ENCODE results near the gene POGK.
"Not testable (repeated sequence)": the region's sequence is repeated elsewhere in the genome, so short reads cannot be mapped to it uniquely, and the experiment has no call there.

Gene POGK, protein sequence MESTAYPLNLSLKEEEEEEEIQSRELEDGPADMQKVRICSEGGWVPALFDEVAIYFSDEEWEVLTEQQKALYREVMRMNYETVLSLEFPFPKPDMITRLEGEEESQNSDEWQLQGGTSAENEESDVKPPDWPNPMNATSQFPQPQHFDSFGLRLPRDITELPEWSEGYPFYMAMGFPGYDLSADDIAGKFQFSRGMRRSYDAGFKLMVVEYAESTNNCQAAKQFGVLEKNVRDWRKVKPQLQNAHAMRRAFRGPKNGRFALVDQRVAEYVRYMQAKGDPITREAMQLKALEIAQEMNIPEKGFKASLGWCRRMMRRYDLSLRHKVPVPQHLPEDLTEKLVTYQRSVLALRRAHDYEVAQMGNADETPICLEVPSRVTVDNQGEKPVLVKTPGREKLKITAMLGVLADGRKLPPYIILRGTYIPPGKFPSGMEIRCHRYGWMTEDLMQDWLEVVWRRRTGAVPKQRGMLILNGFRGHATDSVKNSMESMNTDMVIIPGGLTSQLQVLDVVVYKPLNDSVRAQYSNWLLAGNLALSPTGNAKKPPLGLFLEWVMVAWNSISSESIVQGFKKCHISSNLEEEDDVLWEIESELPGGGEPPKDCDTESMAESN

GRCh38 chr1:166838766-166839599, at the start of gene POGK:
TSS of gene POGK (plus strand) at chr1:166839475. CDS start at chr1:166840957, 1,482 bp downstream.
- peak; percentile 85 for DNase-seq

GRCh38 chr1:166796620-166797236, 42.5 kb upstream of the POGK start:
- DNase-seq = no peak

DNA sequence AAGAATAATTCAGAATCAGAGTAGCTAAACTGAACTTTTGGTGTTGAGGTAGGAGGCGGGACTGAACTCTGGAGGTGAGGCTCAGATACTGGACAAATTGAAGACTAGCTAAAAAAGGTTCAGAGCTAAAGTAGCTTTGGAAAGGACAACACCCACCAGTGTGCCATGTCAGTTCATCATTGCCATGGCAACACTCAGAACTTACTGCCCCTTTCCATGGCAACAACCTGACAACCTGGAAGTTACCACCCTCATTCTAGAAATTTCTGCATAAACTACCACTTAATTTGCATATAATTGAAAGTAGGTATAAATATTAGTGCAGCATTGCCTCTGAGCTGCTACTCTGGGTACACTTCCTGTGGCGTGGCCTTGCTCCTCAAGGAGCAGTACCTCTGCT, 30.3 kb upstream of the POGK start:
- DNase-seq = no peak

DNA sequence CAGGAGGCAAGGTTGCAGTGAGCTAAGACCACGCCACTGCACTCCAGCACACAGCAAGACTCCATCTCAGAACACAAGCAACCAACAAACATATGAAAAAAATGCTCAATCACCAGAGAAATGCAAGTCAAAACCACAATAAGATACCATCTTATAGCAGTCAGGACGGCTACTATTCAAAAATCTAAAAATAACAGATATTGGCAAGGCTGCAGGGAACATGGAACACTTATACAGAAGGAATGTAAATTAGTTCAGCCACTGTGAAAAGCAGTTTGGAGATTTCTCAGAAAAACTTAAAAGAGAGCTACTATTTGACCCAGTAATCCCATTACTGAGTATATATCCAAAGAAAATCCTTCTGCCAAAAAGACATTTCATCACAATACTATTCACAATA, 27.6 kb upstream of the POGK start:
- no peak for DNase-seq

DNA sequence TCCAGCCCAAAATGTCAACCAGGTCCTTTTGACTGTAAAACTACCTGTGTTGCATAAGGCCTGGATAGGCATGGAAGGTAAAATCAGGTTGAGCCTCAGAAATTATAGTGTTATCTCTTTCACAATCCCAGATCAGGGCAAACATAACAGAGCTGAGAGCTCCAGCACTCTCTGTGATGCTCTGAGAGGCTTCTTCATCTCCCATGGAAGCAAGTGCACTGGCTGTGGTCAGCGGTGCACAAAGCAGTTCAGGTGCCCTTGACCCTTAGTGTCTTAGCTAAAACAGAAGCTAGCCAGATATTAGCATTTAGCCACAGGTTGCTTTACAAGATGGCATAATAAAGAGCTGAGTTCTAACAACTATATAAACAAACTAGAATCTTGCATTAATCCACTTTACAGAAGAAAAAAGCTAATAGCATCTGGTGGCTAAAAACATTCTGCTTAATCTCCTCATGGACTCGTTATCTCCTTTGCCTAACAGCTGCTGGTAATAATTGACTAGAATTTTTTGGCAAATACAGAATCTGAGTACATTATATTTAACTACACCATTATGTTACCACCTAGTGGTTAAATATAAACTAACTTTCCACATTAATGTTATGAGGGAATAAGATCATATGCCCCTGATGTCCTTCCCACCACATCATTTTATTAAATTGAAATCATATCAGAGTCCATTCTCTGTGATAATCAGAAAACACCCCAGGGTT, 25.6 kb upstream of the POGK start:
- DNase-seq = no peak

GRCh38 chr1:166814611-166815010, 24.7 kb upstream of the POGK start:
- DNase-seq = no peak

GRCh38 chr1:166819974-166820373, 19.3 kb upstream of the POGK start:
- no peak for DNase-seq

DNA sequence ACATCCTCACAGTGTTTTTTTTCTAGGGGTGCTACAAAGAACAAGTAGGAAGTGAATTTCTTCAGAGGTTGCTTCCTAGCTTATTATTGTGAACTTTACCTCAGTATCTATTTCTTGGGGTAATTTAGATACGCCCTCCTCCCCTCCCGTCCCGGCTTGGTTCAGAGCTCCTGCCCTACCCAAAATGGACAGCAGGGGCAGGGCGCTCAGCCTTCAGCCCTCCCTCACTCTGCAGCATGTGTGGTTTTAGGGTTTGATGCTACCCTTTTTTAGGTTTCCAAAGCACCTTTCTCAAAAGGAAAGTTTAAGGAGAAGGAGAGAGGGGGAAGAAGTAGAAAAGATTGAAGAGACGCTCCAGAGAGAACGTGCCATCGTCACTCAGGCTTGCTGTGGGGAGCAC, 16.9 kb upstream of the POGK start:
- no peak for DNase-seq

- no peak for DNase-seq
Observed at GRCh38 chr1:166827426-166827825, 11.8 kb upstream of the POGK start.

DNA sequence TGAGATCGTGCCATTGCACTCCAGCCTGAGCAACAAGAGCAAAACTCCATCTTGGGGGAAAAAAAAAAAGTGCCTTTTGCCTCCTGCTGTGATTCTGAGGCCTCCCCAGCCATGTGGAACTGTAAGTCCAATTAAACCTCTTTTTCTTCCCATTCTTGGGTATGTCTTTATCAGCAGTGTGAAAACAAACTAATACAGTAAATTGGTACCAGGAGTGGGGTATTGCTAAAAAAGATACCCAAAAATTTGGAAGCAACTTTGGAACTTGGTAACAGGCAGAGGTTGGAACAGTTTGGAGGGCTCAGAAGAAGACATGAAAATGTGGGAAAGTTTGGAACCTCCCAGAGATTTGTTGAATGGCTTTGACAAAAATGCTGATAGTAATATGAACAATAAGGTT, 9.5 kb upstream of the POGK start:
- DNase-seq = not testable (repeated sequence)

DNA sequence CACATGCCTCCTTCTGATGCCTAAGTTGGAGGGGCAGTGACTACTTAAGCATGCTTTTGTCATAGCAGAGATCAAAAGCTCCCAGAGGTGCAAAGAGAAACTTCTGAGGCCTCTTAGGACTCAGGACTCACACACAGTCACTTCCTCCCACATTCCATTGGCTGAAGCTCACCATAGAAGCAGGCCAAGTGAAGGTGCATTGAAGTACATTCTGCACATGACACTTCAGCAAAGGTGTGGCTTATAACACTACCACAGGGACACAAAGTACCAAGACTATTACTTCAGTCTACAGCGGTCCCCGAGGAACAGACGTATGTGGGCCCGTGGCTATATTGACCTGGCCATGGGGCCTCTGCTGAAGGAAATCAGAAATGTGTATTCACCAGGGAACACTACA, 2.5 kb upstream of the POGK start:
- no peak for DNase-seq

- peak; percentile 64 for DNase-seq
Observed at GRCh38 chr1:166839600-166840308, 479 bp downstream of the POGK start.

DNA sequence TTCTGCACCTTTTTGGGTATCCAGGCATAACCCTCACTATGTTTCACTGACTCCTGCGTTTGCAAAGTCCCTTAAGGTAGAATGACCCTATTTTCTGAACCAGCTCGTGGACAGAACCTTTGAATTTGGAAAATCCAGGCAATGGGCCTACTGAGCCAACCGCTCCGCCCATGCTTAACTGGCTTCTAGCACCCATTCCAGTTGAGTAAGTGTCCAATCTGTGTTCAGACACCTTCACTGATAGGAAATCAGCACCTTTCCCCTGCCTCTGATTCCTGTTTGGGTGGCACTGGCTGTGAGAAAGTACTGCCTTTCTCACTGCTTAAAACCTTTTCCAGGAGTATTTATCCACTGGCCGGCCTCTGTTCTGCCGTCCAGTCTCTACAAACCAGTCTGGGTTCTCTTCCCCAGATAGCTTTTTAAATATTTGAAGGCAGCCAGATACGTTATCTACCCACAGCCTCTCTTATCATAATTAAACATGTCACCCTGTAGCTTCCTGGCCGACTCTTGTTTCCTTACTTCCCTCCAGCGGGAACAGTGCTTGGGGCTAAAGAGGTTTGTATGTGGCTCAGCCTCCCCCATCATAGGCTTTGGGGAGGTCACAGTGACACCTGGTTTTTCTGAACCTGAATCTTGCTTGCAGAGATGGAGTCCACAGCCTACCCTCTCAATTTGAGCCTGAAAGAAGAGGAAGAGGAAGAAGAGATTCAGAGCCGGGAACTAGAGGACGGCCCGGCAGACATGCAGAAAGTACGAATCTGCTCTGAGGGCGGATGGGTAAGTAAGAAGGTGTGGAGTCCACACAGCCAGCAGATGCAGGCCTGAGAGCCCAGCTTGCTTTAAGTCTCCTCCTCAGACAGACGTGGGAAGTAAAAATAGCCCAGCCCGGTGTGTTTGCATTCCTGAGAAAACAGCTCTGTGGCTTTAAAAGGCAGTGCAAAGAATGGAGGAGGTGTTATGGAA, 1.3 kb downstream of the POGK start:
- no peak for DNase-seq

DNA sequence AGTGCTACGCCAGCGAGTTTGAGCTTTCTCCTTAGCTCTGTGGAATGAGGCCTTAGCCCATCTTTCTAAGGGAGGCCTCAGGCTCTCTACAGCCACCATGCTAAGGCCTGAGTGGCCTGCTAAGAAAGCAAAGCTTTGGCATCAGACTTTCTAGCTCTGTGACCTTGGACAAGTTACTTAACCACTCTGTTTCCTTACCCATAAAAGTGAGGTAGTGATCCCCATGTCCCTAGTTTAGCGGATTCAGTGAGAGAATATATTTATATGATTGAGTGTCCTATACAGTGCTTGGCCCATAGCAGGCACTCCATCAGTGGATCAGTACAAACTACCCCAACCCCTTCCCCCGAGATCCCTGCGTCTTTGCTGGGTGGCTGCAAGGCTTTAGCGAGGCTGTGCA, 4.0 kb downstream of the POGK start:
- DNase-seq = no peak

DNA sequence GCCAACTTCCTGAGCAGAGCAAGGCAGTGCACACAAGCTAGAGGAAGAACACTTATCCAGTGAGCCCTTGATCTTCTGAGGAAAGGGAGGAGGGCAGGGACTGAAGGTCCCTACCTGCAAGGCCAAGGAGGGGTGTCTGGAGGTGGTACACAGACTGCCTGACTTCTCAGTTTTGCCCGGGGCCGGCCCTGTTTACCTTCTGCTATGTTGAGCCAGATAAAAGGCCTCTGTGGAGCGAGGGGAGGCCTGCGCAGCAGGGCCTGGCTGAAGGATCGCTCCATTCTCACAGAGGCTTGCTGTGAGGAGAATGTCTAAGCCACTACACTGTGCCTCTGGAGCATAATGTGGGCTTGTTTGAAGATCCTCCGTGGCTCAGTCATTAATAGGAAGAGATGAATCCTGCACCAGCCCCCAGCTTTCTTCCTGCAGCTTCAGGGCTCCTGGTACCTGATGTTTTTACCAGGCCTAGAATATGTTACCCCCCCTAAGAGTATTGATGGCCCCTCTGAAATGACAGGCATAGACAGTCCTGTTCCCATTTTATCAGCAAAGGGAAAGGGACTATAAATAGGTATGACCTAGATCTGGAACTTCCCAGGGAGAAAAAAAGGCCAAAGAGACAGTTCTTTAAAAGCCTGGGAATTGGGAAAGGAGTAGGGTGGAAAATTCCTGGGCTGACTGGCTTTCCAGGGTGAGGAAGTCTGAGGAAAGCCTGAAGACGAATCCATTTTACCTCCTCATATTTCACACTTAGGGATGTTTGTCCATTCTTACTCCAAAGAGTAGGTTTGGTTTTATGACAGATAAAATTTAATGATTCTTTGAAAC, 4.7 kb downstream of the POGK start:
- no peak for DNase-seq

DNA sequence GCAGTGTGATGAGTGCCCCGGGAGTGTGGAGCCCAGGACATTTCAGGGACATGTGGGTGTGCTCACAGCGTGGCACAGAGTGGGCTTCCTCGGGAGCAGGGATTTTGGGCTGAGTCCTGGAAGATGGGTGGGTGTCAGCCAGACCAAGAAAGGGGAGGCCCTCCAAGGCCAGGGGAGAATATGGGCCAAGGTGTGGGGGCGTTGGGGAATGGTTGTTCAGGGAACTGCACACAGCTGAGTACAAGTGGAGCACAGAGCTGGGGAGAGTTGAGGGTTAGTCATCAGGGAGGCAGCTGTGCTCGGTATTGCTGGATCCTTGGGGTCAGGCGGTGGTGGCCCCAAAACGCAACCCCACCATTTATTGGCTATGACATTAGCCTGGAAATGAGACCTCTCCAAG, 5.5 kb downstream of the POGK start:
- DNase-seq = no peak

- no peak for DNase-seq
Observed at GRCh38 chr1:166848193-166848592, 8.9 kb downstream of the POGK start.

DNA sequence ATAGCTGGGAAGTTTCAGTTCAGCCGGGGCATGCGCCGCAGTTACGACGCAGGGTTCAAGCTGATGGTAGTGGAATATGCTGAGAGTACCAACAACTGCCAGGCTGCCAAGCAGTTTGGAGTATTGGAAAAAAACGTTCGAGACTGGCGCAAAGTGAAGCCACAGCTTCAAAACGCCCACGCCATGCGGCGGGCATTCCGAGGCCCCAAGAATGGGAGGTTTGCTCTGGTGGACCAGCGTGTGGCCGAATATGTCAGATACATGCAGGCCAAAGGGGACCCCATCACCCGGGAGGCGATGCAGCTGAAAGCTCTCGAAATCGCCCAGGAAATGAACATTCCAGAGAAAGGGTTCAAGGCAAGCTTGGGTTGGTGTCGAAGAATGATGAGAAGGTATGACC, 9.9 kb downstream of the POGK start:
- no peak for DNase-seq

DNA sequence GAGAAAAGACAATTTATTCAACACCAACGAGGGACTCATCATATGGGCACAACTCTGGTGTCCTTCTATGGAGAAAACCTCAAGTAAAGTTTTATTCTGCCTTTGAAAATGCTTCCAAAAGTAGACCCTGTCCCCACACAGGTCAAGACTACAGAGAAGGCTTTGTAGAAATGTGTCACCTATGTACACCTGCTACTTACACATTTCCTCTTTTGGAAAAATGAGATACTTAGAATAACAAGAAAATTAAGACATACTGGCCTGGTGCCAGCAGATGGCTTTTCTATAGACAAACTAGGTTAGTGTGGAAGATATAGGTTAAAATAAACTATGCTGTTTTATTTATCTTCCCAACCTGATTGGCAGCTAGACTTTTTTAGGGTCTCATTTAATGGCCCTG, 13.6 kb downstream of the POGK start:
- no peak for DNase-seq

GRCh38 chr1:166855558-166855957, 16.3 kb downstream of the POGK start:
- DNase-seq = no peak

Measured in activated naive CD4-positive, alpha-beta T cell treated with Interleukin-2 at 50 U/mL for 16 hours (primary cell).